PC-3 (cell line): ENCODE measurements around the gene MICB.

Source experiments
- CTCF ChIP-seq: fragments of 300-600 bp; sonication (generic); conservative IDR thresholded peaks from 2 replicates; pipeline ENCODE4 v1.5.1; 2017; ENCODE audit warnings: antibody characterized with exemption, low read depth, mild to moderate bottlenecking, low read length
- EZH2 ChIP-seq: fragments of 300-600 bp; sonication (generic); IDR thresholded peaks from one replicate; pipeline ENCODE4 v1.6.1; 2017; ENCODE audit warnings: antibody characterized with exemption, mild to moderate bottlenecking, low read length; ENCODE audit not compliant: unreplicated experiment
- EZH2phosphoT487 ChIP-seq: fragments of 300-600 bp; sonication (generic); IDR thresholded peaks from 2 replicates; pipeline ENCODE4 v1.6.1; 2018; ENCODE audit warnings: mild to moderate bottlenecking, antibody characterized with exemption, low read length, borderline replicate concordance

- TF ChIP-seq CTCF, result no peak
- TF ChIP-seq EZH2, result no peak
- no peak for TF ChIP-seq EZH2phosphoT487
Observed at GRCh38 chr6:31465185-31465536, 32.8 kb upstream of the MICB start.
